ENCODE results near the gene DCDC2C.

The DCDC2C gene

DNA sequence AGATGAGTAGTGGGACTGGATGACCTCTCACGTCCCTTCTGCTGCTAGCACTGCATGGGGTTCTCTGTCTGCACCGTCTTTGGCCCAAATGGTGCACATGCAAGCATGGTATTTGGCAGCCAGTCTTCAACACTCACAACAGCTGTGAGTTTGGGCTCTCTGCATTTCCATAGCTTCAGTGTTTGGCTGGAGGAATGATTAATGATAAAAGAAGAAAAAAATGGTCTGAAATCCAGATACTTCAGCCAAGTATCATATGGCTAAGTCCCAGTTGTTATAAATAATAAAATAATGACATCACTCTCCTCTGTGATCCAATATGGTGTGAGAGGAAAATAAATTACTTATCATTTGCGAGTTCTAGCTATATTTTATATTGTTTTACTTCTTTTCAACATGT lies 173.3 kb downstream of the DCDC2C start:
- Histone ChIP-seq H3K27me3 (ENCODE audit: insufficient read depth, low read depth) (no peaks in the 10 kb centered on the region), H4K20me1 (ENCODE audit: insufficient read depth) (no peaks in the 10 kb centered on the region), H3K4me2 (no peak overlapping the region), H3K4me3 (IDR thresholded peaks at IDR 0.05; ENCODE audit: insufficient read depth, low read depth, low read length) (no peak overlapping the region), H3K4me1 (ENCODE audit: low read depth, poor library complexity, severe bottlenecking) (no peaks in the 10 kb centered on the region), H3K36me3 (ENCODE audit: insufficient read depth) (no peaks in the 10 kb centered on the region), H3K79me2 (ENCODE audit: insufficient read depth, low read depth) (no peaks in the 10 kb centered on the region), H3K27ac (no peak overlapping the region), H2AFZ (ENCODE audit: low read depth) (no peak overlapping the region), H3K9ac (no peak overlapping the region)
- TF ChIP-seq, protein P1, sequence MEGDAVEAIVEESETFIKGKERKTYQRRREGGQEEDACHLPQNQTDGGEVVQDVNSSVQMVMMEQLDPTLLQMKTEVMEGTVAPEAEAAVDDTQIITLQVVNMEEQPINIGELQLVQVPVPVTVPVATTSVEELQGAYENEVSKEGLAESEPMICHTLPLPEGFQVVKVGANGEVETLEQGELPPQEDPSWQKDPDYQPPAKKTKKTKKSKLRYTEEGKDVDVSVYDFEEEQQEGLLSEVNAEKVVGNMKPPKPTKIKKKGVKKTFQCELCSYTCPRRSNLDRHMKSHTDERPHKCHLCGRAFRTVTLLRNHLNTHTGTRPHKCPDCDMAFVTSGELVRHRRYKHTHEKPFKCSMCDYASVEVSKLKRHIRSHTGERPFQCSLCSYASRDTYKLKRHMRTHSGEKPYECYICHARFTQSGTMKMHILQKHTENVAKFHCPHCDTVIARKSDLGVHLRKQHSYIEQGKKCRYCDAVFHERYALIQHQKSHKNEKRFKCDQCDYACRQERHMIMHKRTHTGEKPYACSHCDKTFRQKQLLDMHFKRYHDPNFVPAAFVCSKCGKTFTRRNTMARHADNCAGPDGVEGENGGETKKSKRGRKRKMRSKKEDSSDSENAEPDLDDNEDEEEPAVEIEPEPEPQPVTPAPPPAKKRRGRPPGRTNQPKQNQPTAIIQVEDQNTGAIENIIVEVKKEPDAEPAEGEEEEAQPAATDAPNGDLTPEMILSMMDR (conservative IDR thresholded peaks at IDR 0.05; ENCODE audit: low read depth, low read length), result no peak

DNA sequence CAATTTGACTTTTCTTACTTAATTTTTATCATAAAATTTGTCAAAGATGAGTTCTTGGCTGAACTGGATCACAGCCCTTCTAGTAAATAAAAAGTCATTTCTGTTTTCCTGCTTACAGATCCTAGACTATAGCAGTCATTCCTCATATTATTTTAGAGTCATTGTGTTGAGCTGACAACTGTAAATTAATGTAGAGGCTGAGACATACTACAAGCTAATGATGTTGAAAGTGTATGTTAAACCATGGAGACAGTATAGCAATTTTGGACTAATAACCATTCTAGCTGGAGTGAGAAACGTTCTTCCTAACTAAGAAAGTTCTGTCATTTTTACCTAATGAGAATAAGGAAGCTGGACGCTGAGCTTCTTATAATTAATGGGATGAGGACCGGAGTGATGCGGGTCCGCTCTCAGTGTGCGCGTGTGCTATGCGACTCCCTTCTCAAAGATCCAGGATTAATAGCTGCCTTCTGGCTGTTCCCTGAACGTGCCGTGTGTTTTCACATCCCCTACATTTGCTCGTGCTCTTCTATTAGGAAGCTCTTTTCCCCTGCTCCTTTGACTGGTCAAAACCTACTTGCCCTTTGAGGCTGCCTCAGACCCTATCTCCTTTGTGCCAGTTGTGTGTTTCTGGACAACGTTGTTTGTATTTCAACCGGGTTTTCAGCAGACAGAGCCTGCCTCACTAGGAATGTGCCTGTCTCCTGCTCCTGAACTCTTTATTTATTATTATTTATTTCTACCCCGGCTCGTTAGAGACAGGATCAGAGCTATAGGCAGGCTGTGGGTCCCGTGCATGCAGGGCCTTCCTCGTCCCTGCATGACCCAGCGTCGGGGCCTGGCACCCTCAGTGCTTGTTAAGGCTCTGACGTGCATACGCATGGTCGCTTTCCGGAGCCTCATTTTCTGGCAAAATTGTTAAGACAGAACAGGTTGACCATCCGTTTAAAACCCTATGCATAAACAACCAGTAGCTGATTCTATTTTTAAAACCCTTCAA lies 182.6 kb downstream of the DCDC2C start:
- no peak overlapping the region for H3K4me3 ChIP-seq (IDR thresholded peaks at IDR 0.05; ENCODE audit: insufficient read depth, low read depth, low read length)
- H3K27me3 ChIP-seq (ENCODE audit: insufficient read depth, low read depth), result no peaks in the 10 kb centered on the region
- no peaks in the 10 kb centered on the region for H3K79me2 ChIP-seq (ENCODE audit: insufficient read depth, low read depth)
- no peak overlapping the region for H3K9ac ChIP-seq
- no peaks in the 10 kb centered on the region for H3K36me3 ChIP-seq (ENCODE audit: insufficient read depth)
- no peak overlapping the region for H3K4me2 ChIP-seq
- no peak overlapping the region for H2AFZ ChIP-seq (ENCODE audit: low read depth)
- no peak overlapping the region for H3K27ac ChIP-seq
- H3K4me1 ChIP-seq (ENCODE audit: low read depth, poor library complexity, severe bottlenecking), result no peaks in the 10 kb centered on the region
- TF ChIP-seq, protein P1 (conservative IDR thresholded peaks at IDR 0.05; ENCODE audit: low read depth, low read length), result no peak
- no peaks in the 10 kb centered on the region for H4K20me1 ChIP-seq (ENCODE audit: insufficient read depth)

DNA sequence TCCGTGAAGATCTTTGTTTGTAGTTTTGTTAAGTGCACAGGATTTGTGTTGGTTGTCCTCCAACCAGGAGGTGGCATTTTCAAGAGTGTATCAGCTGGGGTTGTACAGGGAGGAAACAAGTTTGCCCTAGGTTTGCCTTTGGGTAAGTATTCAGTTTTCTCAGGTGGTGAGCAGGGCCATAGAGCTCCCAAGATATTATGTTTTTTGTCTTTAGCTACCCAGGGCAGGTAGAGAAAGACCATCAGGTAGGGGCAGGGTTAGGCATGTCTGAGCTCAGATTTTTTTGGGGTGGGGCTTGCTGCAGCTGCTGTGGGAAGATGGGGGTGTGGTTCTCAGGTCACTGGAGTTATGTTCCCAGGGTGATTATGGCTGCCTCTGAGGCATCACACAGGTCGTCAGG lies 191.6 kb downstream of the DCDC2C start:
- Histone ChIP-seq H3K4me1 (ENCODE audit: low read depth, poor library complexity, severe bottlenecking) (no peaks in the 10 kb centered on the region), H4K20me1 (ENCODE audit: insufficient read depth) (no peaks in the 10 kb centered on the region), H3K79me2 (ENCODE audit: insufficient read depth, low read depth) (no peaks in the 10 kb centered on the region), H3K27ac (no peak overlapping the region), H3K4me3 (IDR thresholded peaks at IDR 0.05; ENCODE audit: insufficient read depth, low read depth, low read length) (no peak overlapping the region), H3K27me3 (ENCODE audit: insufficient read depth, low read depth) (no peaks in the 10 kb centered on the region), H3K4me2 (no peak overlapping the region), H2AFZ (ENCODE audit: low read depth) (no peak overlapping the region), H3K9ac (no peak overlapping the region), H3K36me3 (ENCODE audit: insufficient read depth) (no peaks in the 10 kb centered on the region)
- TF ChIP-seq, protein P1 (conservative IDR thresholded peaks at IDR 0.05; ENCODE audit: low read depth, low read length), result no peak
